Measurements from ENCODE around the gene NAALADL2.

The NAALADL2 gene

GRCh38 chr3:175535351-175535750 lies 676.2 kb downstream of the NAALADL2 start:
- in situ Hi-C loops (cut with HindIII; ENCODE audit: low sequenced_read_pairs) = no loop called here
- no peak for DNase-seq (ENCODE audit: low read depth)
- H3K4me3 ChIP-seq (ENCODE audit: low read depth, low read length) = no peak overlapping the region
- TF ChIP-seq, protein P1, sequence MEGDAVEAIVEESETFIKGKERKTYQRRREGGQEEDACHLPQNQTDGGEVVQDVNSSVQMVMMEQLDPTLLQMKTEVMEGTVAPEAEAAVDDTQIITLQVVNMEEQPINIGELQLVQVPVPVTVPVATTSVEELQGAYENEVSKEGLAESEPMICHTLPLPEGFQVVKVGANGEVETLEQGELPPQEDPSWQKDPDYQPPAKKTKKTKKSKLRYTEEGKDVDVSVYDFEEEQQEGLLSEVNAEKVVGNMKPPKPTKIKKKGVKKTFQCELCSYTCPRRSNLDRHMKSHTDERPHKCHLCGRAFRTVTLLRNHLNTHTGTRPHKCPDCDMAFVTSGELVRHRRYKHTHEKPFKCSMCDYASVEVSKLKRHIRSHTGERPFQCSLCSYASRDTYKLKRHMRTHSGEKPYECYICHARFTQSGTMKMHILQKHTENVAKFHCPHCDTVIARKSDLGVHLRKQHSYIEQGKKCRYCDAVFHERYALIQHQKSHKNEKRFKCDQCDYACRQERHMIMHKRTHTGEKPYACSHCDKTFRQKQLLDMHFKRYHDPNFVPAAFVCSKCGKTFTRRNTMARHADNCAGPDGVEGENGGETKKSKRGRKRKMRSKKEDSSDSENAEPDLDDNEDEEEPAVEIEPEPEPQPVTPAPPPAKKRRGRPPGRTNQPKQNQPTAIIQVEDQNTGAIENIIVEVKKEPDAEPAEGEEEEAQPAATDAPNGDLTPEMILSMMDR (IDR thresholded peaks at IDR 0.05; ENCODE audit: low read depth, low read length, missing control alignments) = no peak

GRCh38 chr3:175546115-175546514 lies 687.0 kb downstream of the NAALADL2 start:
- H3K4me3 ChIP-seq (ENCODE audit: low read depth, low read length) = no peak overlapping the region
- TF ChIP-seq, protein P1 (IDR thresholded peaks at IDR 0.05; ENCODE audit: low read depth, low read length, missing control alignments) = no peak
- no peak for DNase-seq (ENCODE audit: low read depth)
- in situ Hi-C loops (cut with HindIII; ENCODE audit: low sequenced_read_pairs) = no loop called here

- no peak for DNase-seq (ENCODE audit: low read depth)
- H3K4me3 ChIP-seq (ENCODE audit: low read depth, low read length) = no peak overlapping the region
- in situ Hi-C loops (cut with HindIII; ENCODE audit: low sequenced_read_pairs) = no loop called here
- TF ChIP-seq, protein P1 (IDR thresholded peaks at IDR 0.05; ENCODE audit: low read depth, low read length, missing control alignments) = no peak
These were observed 693.8 kb downstream of the NAALADL2 start for GRCh38 chr3:175552929-175553328.

GRCh38 chr3:175554801-175555200 lies 695.7 kb downstream of the NAALADL2 start:
- DNase-seq (ENCODE audit: low read depth) = no peak
- TF ChIP-seq, protein P1 (IDR thresholded peaks at IDR 0.05; ENCODE audit: low read depth, low read length, missing control alignments) = no peak
- in situ Hi-C loops (cut with HindIII; ENCODE audit: low sequenced_read_pairs) = no loop called here
- no peak overlapping the region for H3K4me3 ChIP-seq (ENCODE audit: low read depth, low read length)

- DNase-seq (ENCODE audit: low read depth) = no peak
- H3K4me3 ChIP-seq (ENCODE audit: low read depth, low read length) = no peak overlapping the region
- TF ChIP-seq, protein P1 (IDR thresholded peaks at IDR 0.05; ENCODE audit: low read depth, low read length, missing control alignments) = no peak
- in situ Hi-C loops (cut with HindIII; ENCODE audit: low sequenced_read_pairs) = no loop called here
These were observed 699.1 kb downstream of the NAALADL2 start for GRCh38 chr3:175558261-175558660.

DNA sequence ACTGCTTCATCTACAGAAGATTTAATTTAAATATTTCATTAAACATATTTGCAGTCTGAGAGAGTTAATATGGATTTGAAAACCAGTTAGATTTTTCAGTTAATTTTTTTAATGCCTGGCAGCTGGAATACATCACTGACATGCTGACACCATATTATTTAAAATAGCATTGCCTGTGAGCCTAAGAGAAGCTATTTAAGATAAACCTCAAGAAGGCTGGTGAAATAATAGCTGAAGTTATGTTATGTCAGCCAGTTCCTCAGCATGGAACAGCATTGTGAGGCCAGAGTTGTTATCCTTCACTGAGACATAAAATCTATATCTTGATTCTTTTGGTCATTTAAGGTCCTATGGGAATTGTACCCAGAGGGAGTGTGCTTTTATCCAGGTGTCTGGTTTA lies 705.2 kb downstream of the NAALADL2 start:
- no peak overlapping the region for H3K4me3 ChIP-seq (ENCODE audit: low read depth, low read length)
- no peak for DNase-seq (ENCODE audit: low read depth)
- TF ChIP-seq, protein P1 (IDR thresholded peaks at IDR 0.05; ENCODE audit: low read depth, low read length, missing control alignments) = no peak
- in situ Hi-C loops (cut with HindIII; ENCODE audit: low sequenced_read_pairs) = no loop called here

GRCh38 chr3:175571096-175571495 lies 712.0 kb downstream of the NAALADL2 start:
- in situ Hi-C loops (cut with HindIII; ENCODE audit: low sequenced_read_pairs) = no loop called here
- TF ChIP-seq, protein P1 (IDR thresholded peaks at IDR 0.05; ENCODE audit: low read depth, low read length, missing control alignments) = no peak
- H3K4me3 ChIP-seq (ENCODE audit: low read depth, low read length) = no peak overlapping the region
- DNase-seq (ENCODE audit: low read depth) = no peak

All from astrocyte of the cerebellum (primary cell).